Stimulated activated naive CD8-positive, alpha-beta T cell treated with anti-CD3 and anti-CD28 coated beads, Interleukin-15, Interleukin-2, amounts not matched to agents 100 ng/mL and 50 ng/mL, for 24 hours (primary cell): ENCODE data around the gene CFL1.
A peak's percentile ranks its signal among the peaks of the same experiment; 100 is the strongest.

Source experiments
- H3K27ac Mint-ChIP-seq: one replicate; pipeline ENCODE4 v1.8.0; 2021; ENCODE audit warnings: mild to moderate bottlenecking, mixed read lengths
- H3K27me3 Mint-ChIP-seq: one replicate; pipeline ENCODE4 v1.8.0; 2021; ENCODE audit warnings: mixed read lengths
- H3K36me3 Mint-ChIP-seq: one replicate; pipeline ENCODE4 v1.8.0; 2021; ENCODE audit warnings: low read depth, mixed read lengths
- H3K4me1 Mint-ChIP-seq: one replicate; pipeline ENCODE4 v1.8.0; 2021; ENCODE audit warnings: low read depth, mixed read lengths
- H3K4me3 Mint-ChIP-seq: one replicate; pipeline ENCODE4 v1.8.0; 2021; ENCODE audit warnings: mild to moderate bottlenecking, mixed read lengths
- H3K9me3 Mint-ChIP-seq: one replicate; pipeline ENCODE4 v1.8.0; 2021; ENCODE audit warnings: mixed read lengths

The CFL1 gene

DNA sequence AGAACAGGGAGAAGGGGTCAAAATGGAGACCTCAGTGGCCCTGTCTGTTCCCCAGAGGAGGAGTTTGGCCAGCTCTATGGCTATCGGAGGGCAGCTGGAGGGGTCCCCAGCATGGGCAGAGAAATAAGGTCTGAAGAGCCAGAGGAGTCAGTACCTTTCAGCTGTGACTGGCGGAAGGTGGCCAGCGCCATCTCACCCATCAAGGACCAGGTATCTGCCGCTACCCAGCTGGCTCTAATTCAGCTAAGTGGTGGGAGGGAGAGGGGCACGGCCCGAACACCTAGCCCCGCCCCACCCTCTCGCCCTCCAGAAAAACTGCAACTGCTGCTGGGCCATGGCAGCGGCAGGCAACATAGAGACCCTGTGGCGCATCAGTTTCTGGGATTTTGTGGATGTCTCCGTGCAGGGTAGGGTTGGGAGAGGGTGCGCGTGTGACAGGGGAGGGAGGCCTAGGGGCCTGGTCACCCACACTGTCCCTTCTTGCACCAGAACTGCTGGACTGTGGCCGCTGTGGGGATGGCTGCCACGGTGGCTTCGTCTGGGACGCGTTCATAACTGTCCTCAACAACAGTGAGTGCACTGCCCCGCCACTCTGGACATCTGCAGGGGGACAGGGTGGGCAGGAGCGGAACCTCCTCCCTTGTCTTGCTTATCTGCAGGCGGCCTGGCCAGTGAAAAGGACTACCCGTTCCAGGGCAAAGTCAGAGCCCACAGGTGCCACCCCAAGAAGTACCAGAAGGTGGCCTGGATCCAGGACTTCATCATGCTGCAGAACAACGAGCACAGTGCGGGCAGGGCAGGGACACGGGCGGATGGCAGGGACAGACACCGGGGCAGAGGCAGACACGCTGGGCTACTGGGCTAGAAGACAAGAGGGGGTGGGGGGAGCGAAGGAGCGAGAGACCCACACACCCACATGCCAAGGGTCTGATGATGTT lies 24.4 kb upstream of the CFL1 start:
- Mint-ChIP-seq H3K4me3 (peak overlapping the region; percentile 10), H3K36me3 (peaks cover 32% of the 10 kb centered on the region), H3K27ac (peak overlapping the region; percentile 57), H3K27me3 (no peaks in the 10 kb centered on the region), H3K4me1 (peaks cover 65% of the 10 kb centered on the region), H3K9me3 (no peaks in the 10 kb centered on the region)

DNA sequence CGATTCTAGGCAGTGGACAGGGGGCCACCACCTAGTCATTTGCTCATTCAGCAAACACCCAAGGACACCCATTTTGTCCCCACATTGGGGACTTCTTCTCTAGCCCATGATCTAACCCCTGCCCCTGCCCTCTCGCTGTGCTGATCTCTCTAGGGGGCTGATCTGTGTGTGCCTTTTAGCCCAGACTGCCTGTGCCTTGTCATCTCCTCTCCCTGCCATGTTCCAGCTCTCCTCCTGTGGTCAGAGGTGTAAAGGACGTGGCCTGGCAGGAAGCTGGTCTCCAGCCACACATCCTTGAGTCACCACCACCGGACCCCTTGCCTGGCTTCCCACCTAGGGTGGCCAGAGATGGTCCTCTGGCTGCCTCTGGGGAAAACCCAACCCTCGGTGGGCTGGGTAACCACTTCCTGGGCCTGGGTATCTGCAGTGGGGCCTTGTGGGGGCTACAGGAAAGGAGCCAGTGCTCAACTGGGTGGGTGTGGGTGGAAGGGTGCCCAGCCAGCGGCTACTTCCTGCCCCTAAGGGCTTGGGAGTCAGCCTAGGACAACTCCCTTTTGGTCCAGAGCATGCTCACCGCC lies 23.0 kb upstream of the CFL1 start:
- Mint-ChIP-seq H3K27me3 (no peaks in the 10 kb centered on the region), H3K36me3 (peaks cover 25% of the 10 kb centered on the region), H3K9me3 (no peaks in the 10 kb centered on the region), H3K27ac (peak overlapping the region; percentile 94), H3K4me1 (peaks cover 56% of the 10 kb centered on the region), H3K4me3 (peak overlapping the region; percentile 84)

DNA sequence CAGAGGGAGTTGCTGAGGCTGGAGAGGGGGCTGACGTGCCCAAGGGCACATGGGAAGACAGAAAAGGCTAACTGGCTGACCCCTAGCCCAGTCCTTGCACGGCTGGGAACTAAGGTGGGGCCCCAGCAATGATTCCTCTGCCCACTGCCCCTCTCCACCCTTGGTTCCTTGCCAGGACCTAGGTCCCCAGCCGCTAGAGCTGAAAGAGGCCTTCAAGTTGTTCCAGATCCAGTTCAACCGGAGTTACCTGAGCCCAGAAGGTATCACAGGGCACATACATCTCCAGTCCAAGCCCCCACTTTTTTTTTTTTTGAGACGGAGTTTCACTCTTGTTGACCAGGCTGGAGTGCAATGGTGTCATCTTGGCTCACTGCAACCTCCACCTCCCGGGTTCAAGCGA lies 22.0 kb upstream of the CFL1 start:
- no peaks in the 10 kb centered on the region for H3K27me3 Mint-ChIP-seq
- peaks cover 52% of the 10 kb centered on the region for H3K4me1 Mint-ChIP-seq
- no peaks in the 10 kb centered on the region for H3K9me3 Mint-ChIP-seq
- H3K27ac Mint-ChIP-seq: peak overlapping the region; percentile 94
- H3K36me3 Mint-ChIP-seq: peaks cover 23% of the 10 kb centered on the region
- peak overlapping the region; percentile 84 for H3K4me3 Mint-ChIP-seq

DNA sequence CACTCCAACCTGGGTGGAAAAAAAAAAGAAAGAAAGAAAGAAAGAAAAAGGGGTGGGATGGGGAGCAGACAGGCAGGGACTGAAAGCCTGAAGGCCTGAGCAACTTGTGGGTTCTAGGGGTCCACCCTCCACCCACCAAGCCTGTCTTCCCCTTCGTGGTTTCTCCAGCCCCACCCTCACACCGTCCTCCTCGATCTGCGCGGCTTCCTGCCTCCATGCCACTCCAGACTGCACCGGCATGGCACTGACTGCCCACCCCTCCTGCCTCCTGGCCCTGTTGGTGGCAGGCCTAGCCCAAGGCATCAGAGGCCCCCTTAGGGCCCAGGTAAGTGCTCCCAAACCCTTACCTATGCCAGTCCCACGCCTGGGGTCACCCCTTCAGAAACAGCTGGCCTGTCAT lies 21.6 kb upstream of the CFL1 start, which contains the start of gene CTSW:
CTSW (plus strand) TSS at position 221 of the 400 bp plus-strand sequence; CDS start at position 239, 18 bp downstream.
- peaks cover 19% of the 10 kb centered on the region for H3K36me3 Mint-ChIP-seq
- no peaks in the 10 kb centered on the region for H3K27me3 Mint-ChIP-seq
- H3K4me1 Mint-ChIP-seq: peaks cover 48% of the 10 kb centered on the region
- no peaks in the 10 kb centered on the region for H3K9me3 Mint-ChIP-seq
- peak within 1 kb of the TSS; percentile 94 for H3K27ac Mint-ChIP-seq
- peak within 1 kb of the TSS; percentile 84 for H3K4me3 Mint-ChIP-seq

DNA sequence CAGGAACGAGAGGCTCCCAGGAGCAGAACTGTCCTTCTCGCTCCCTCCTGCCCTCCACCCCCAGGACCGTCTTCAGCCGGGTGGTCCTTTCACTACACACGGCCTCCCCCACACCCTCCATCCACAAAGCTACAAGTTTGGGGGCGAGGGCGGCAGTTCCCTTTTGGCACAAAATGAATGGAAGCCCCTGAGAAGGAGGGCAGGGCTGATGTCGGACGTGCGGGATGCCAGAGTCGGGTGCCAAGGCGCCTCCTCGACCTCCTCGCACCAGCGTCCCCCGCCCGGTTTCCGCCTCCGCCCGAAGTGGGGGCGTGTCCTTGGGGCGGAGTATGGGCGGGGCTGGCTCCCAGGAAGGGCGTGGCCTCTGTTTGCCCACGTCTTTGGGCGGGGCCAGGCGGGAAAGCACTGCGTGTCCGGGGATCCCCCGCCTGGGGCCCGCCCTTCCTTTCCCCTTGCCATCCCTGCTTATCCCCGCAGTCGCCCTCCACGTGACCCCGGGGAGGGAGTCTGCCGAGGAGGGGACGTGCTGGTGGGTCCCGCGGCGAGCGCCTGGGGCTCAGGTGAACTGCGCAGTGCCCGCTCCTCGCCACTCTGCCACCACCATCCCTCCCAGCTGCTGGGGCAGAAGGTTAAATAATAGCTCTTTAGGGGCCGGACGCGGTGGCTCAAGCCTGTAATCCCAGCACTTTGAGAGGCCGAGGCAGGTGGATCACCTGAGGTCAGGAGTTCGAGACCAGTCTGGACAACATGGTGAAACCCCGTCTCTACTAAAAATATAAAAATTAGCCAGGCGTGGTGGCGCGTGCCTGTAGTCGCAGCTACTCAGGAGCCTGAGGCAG lies 15.6 kb upstream of the CFL1 start:
- peak overlapping the region; percentile 84 for H3K4me3 Mint-ChIP-seq
- H3K27ac Mint-ChIP-seq: peak overlapping the region; percentile 92
- H3K9me3 Mint-ChIP-seq: no peaks in the 10 kb centered on the region
- peaks cover 3% of the 10 kb centered on the region for H3K27me3 Mint-ChIP-seq
- H3K4me1 Mint-ChIP-seq: peaks cover 35% of the 10 kb centered on the region
- H3K36me3 Mint-ChIP-seq: no peaks in the 10 kb centered on the region

DNA sequence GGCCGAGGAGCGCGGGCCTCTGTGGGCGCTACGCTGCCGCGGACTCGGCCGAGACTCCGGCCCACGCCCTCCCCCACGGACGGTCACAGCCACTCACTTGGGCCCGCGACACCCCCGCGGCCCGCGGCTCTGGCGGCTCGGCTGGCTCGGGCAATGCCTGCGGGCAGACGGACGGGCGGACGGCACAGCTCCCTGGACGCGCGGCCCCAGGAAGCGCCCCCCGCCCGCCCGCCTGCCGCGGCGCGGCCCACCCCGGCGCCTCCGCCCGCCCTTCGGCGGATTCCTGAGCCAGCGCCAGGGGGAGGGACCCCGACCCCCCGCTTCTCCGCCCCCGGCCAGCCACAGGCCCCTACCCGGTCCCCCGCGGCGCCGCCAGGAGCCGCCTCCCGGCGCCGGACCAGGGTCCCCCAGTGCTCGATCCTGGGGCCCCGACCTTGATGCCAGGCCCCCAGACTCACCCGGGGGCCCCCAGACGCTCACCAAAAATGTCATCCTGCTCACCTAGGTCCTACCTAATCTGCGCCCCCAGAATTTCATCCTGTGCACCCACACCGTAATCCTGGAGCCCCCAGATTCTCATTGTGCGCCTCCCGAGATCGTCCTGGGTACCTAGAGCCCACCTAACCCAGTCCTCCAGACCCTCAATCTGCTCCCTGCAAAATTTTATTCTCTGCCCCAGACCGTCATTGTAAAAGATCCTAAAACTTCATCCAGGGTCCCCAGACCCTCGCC lies 14.8 kb upstream of the CFL1 start, which contains the start of gene EFEMP2:
EFEMP2 (minus strand) TSS at position 215 of the 732 bp plus-strand sequence. CDS start 446 bp downstream, outside the sequence.
- Mint-ChIP-seq H3K4me1 (peaks cover 29% of the 10 kb centered on the region), H3K4me3 (peak within 1 kb of the TSS; percentile 84), H3K27ac (peak within 1 kb of the TSS; percentile 92), H3K27me3 (peaks cover 3% of the 10 kb centered on the region), H3K36me3 (peaks cover under 1% of the 10 kb centered on the region), H3K9me3 (no peaks in the 10 kb centered on the region)

DNA sequence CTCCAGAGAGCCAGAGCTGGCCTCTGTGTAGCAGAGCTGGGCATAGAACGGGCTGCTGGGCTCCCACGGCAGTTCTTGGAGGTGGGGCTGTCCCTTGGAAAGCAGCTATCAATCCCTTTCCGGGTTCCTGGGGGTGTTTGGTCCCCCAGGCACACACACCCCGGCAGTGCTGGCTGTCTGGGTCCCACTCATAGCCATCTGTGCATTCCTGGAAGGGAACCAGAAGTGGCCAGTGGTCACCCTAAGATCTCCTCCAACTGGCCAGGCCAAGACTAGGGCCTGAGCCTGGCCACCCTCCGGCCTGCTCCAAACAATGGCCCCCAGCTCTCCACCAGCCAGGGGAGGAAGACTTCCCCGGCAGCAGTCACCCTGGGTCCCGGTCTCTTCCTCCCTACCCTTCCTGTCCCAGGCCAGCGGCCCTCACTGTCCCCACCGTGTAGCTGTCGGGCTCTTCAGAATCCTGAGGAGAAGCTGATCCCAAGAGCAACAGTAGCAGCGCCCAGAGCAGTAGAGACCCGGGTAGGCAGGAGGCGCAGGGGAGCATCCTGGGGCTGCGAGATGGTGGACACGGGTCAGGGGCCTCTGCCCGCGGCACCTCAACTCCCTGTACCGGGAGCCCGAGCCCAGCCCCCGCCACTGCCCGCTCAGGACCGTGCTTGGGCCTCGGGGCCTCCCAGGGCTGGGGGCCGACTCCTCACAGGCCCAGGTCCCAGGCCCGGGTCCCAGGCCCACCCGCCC lies 14.0 kb upstream of the CFL1 start:
- Mint-ChIP-seq H3K9me3 (no peaks in the 10 kb centered on the region), H3K4me1 (peaks cover 22% of the 10 kb centered on the region), H3K4me3 (no peak overlapping the region), H3K27me3 (peaks cover 3% of the 10 kb centered on the region), H3K27ac (no peak overlapping the region), H3K36me3 (peaks cover 8% of the 10 kb centered on the region)

DNA sequence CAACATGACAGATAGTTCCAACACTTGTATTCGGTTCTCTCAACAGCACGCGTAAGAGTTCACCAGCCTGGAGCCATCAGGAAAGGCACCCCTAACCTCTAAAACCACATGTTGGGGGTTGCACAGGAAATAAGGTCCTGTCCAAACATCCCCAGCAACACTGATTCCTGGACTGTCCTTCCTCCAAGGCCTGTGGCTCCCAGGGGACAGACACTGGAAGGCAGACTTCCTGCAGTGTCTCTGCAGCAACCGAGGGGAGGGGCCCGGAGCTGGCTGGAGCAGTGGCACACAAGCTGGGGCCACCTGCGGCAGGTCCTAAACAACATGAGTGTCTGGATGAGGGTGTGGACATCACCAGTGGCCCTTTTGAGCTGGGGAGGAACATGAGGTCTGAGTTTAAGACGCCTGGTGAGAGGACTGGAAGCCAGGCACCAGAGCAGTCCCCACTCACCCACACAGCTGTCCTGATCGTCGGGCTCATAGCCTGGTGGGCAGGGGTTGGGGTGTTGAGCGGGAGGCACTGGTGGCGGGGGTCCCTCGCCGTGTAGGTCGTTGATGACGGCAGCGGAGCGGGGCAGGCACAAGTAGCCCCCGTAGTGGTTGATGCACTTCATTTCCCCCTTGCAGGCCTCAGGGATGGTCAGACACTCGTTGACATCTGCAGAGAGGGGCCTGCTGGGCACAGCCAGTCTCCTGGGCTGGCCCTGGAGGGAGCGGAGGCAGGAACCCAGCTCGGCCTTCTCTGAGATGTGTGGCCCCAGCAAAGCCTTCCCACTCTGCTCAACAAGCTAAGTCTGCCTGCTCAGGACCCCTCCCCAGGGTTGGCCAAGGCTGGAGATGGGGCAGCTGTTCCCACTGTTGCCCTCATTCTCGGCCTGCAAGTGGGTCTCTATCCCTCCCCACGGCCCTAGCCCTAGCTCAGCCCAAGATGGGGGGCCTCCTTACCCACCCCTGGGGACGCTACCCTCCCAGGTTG lies 13.0 kb upstream of the CFL1 start:
- peaks cover 3% of the 10 kb centered on the region for H3K27me3 Mint-ChIP-seq
- no peak overlapping the region for H3K4me3 Mint-ChIP-seq
- H3K27ac Mint-ChIP-seq: peak overlapping the region; percentile 71
- H3K9me3 Mint-ChIP-seq: no peaks in the 10 kb centered on the region
- peaks cover 22% of the 10 kb centered on the region for H3K4me1 Mint-ChIP-seq
- peaks cover 9% of the 10 kb centered on the region for H3K36me3 Mint-ChIP-seq

DNA sequence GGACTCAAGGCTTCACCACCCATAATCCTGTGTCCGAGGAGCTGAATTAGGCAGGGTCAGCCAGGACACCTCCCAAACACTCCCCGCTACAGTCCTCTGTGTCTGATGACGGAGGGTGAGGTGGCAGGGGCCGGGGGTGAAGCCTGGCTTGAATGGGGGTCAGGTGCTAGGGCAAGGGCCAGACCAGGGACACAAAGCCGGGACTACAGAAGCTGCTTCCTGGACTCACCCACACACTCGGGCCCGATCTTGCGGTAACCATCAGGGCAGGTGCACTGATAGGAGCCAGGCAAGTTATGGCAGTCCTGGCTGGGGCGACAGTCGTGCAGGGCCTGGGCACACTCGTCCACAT lies 12.3 kb upstream of the CFL1 start:
- Mint-ChIP-seq H3K27ac (peak overlapping the region; percentile 71), H3K9me3 (no peaks in the 10 kb centered on the region), H3K27me3 (peaks cover 3% of the 10 kb centered on the region), H3K4me1 (peaks cover 22% of the 10 kb centered on the region), H3K4me3 (no peak overlapping the region), H3K36me3 (peaks cover 11% of the 10 kb centered on the region)

DNA sequence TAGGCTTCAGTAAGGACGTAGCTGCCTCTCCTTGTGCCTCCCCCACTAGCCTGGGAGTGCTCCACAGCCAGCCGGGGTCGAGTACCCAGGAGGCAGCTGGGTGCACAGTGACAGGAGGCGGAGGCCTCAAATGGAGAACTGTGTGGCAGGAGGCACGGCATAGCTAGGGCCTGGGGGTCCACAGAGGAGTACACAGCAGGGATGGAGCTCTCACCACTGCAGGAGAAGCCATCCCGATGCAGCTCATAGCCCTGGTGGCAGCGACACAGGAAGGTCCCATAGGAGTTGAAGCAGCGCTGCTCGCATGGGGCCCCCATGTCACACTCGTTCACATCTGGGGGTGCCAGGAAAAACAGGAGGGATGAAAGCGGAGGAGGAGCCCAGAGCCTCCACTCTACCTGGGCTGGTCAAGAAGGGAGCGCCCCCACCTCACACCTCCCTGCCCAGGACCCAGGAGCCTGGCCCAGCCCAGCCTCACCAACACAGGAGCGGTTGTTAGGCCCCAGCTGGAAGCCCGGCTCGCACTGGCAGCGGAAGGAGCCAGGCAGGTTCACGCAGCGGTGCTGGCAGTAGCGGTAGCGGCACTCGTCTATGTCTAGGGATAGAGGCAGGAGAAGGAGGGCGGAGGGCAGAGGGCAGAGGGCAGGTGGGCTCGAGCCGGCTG lies 11.8 kb upstream of the CFL1 start:
- H3K4me3 Mint-ChIP-seq: no peak overlapping the region
- H3K27ac Mint-ChIP-seq: no peak overlapping the region
- H3K27me3 Mint-ChIP-seq: peaks cover 3% of the 10 kb centered on the region
- peaks cover 22% of the 10 kb centered on the region for H3K4me1 Mint-ChIP-seq
- H3K9me3 Mint-ChIP-seq: no peaks in the 10 kb centered on the region
- peaks cover 15% of the 10 kb centered on the region for H3K36me3 Mint-ChIP-seq

DNA sequence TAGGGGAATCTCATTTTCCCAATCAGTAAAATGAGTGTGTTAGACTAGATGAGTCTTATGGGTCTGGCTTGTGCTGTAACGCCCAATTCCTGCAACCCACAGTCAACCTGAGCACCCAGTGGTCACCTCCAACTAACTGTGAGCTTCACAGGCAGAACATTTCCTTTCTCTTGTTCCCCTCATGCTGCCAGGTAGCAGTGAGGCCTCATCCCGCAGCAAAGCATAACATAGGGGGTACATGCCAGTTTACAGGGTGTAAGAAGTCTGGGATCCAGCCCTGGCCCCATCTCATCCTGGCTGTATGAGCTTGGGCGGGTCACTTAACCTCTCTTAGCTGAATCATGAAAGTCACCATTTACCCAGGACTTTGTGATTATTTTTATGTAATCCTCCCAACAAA lies 10.9 kb upstream of the CFL1 start:
- H3K4me1 Mint-ChIP-seq: peaks cover 21% of the 10 kb centered on the region
- no peaks in the 10 kb centered on the region for H3K9me3 Mint-ChIP-seq
- H3K27ac Mint-ChIP-seq: no peak overlapping the region
- H3K27me3 Mint-ChIP-seq: peaks cover 3% of the 10 kb centered on the region
- no peak overlapping the region for H3K4me3 Mint-ChIP-seq
- H3K36me3 Mint-ChIP-seq: peaks cover 20% of the 10 kb centered on the region

DNA sequence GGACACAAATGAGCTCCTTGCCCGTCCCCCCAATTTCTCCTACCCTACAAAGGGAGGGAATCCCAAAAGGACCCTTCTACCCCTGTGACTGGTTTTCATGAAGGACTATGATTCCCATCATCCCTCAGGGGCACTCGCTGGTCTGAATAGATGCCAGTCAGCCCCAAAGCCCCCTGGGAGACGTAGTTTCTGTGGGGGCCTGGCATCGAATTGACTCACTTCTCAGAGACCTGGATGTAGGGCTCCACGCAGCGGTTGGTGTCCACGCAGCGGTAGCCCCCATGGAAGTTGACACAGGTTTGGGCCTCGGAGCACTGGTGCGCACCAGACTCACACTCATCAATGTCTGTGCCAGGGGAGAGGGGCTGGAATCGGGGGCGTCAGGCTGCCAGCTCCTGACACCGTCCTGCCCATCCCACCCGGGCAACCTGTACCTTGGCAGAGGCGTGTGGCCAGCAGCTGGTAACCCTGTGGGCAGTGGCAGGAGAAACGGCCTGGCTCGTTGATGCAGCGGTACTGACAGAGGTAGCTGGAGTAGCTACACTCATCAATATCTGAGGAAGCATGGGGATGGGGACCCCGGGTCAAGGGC lies 10.2 kb upstream of the CFL1 start:
- peaks cover 25% of the 10 kb centered on the region for H3K36me3 Mint-ChIP-seq
- H3K27ac Mint-ChIP-seq: no peak overlapping the region
- H3K27me3 Mint-ChIP-seq: peaks cover 3% of the 10 kb centered on the region
- no peaks in the 10 kb centered on the region for H3K9me3 Mint-ChIP-seq
- no peak overlapping the region for H3K4me3 Mint-ChIP-seq
- H3K4me1 Mint-ChIP-seq: peaks cover 15% of the 10 kb centered on the region
